ENCODE results near the gene MYBPC2. TPM values are rescaled to one million over a fixed set of nuclear protein-coding genes. Genes with fewer than 3 reads are reported as not detected.

The MYBPC2 gene
- total RNA-seq, 1 donor from 2014 or later, result 0.77 TPM

DNA sequence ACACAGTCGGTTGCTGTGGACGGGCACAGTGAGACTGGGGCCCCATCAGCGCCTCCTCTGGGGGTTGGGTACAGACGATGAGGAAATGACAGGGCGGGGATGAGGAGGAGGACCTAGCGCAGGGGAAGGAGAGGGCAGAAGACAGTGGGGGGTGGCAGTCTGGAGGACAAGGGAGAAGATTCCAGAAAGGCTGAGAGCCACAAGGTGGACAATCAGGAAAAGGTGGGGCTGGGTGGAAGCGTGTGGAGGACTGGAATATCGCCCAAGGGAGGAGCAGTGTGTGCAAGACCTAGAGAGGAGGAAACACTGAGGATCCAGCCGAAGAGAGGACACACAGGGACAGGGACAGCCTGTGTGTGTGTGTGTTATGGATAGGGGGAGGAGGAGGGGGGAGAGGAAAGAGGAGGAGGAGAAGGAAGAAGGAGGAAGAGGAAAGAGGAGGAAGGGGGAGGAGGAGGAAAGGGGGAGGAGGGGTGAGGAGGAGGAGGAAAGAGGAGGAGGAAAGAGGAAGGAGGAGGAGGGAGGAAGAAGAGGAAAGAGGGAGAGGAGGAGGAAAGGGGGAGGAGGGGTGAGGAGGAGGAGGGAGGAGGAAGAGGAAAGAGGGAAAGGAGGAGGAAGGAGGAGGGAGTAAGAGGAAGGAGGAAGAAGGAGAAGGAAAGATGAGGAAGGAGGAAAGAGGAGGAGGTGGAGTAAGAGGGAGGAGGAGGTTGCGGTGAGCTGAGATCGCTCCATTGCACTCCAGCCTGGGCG lies 59.8 kb downstream of the MYBPC2 start:
- Mint-ChIP-seq H3K27ac (no peak overlapping the region), H3K27me3 (ENCODE audit: insufficient read depth, low read depth) (peaks cover 31% of the 10 kb centered on the region), H3K9me3 (peaks cover 7% of the 10 kb centered on the region), H3K36me3 (peaks cover 7% of the 10 kb centered on the region), H3K4me3 (no peak overlapping the region), H3K4me1 (peaks cover 33% of the 10 kb centered on the region)
- Histone ChIP-seq H3K4me3 (no peak overlapping the region), H3K36me3 (no peaks in the 10 kb centered on the region), H4K20me1 (ENCODE audit: low read depth) (no peaks in the 10 kb centered on the region), H3K4me2 (no peak overlapping the region), H3K27me3 (peaks cover 87% of the 10 kb centered on the region), H2AFZ (replicated peaks) (no peak overlapping the region), H3K79me2 (ENCODE audit: low read depth) (no peaks in the 10 kb centered on the region), H3F3A (ENCODE audit: low read depth) (no peaks in the 10 kb centered on the region), H3K9me3 (ENCODE audit: low read depth) (no peaks in the 10 kb centered on the region), H3K9ac (no peak overlapping the region), H3K4me1 (peaks cover 7% of the 10 kb centered on the region), H3K27ac (no peak overlapping the region)
- peak; percentile 24 for DNase-seq (ENCODE audit: low spot score)
- TF ChIP-seq EZH2 (IDR thresholded peaks at IDR 0.05), result no peak
- no peak for TF ChIP-seq EZH2phosphoT487 (IDR thresholded peaks at IDR 0.05)
- TF ChIP-seq, protein P1, sequence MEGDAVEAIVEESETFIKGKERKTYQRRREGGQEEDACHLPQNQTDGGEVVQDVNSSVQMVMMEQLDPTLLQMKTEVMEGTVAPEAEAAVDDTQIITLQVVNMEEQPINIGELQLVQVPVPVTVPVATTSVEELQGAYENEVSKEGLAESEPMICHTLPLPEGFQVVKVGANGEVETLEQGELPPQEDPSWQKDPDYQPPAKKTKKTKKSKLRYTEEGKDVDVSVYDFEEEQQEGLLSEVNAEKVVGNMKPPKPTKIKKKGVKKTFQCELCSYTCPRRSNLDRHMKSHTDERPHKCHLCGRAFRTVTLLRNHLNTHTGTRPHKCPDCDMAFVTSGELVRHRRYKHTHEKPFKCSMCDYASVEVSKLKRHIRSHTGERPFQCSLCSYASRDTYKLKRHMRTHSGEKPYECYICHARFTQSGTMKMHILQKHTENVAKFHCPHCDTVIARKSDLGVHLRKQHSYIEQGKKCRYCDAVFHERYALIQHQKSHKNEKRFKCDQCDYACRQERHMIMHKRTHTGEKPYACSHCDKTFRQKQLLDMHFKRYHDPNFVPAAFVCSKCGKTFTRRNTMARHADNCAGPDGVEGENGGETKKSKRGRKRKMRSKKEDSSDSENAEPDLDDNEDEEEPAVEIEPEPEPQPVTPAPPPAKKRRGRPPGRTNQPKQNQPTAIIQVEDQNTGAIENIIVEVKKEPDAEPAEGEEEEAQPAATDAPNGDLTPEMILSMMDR (IDR thresholded peaks at IDR 0.05), result no peak

DNA sequence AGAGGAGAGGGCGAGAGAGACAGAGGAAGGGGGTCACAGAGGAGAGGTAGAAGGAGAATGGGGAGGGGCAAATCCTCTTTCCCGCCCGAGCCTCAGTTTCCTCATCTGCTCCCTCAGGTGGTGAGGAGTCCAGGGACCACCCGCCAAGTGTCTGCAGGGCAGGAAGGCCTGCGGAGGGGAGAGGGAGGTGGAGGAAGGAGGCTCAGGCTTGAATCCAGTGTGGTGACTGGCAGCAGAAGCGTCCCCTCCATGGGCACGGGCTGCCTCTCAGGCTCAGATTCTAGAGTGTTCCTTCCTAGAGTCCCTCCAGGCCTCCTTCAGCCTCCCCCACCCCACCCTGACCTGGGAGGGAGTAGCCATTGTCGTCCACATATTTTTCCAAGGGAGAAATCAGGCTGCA lies 60.5 kb downstream of the MYBPC2 start:
- DNase-seq (ENCODE audit: low spot score), result no peak
- Histone ChIP-seq H3K9ac (no peak overlapping the region), H3K36me3 (no peaks in the 10 kb centered on the region), H3K27ac (no peak overlapping the region), H3K27me3 (peaks cover 87% of the 10 kb centered on the region), H3K4me2 (no peak overlapping the region), H3K4me3 (no peak overlapping the region), H3K4me1 (peaks cover 7% of the 10 kb centered on the region), H3K9me3 (ENCODE audit: low read depth) (no peaks in the 10 kb centered on the region), H3K79me2 (ENCODE audit: low read depth) (no peaks in the 10 kb centered on the region), H3F3A (ENCODE audit: low read depth) (no peaks in the 10 kb centered on the region), H4K20me1 (ENCODE audit: low read depth) (no peaks in the 10 kb centered on the region), H2AFZ (replicated peaks) (no peak overlapping the region)
- Mint-ChIP-seq H3K36me3 (peaks cover 7% of the 10 kb centered on the region), H3K9me3 (peaks cover 7% of the 10 kb centered on the region), H3K27me3 (ENCODE audit: insufficient read depth, low read depth) (peaks cover 30% of the 10 kb centered on the region), H3K4me1 (peaks cover 31% of the 10 kb centered on the region), H3K27ac (no peak overlapping the region), H3K4me3 (no peak overlapping the region)
- TF ChIP-seq EZH2 (IDR thresholded peaks at IDR 0.05), result no peak

DNA sequence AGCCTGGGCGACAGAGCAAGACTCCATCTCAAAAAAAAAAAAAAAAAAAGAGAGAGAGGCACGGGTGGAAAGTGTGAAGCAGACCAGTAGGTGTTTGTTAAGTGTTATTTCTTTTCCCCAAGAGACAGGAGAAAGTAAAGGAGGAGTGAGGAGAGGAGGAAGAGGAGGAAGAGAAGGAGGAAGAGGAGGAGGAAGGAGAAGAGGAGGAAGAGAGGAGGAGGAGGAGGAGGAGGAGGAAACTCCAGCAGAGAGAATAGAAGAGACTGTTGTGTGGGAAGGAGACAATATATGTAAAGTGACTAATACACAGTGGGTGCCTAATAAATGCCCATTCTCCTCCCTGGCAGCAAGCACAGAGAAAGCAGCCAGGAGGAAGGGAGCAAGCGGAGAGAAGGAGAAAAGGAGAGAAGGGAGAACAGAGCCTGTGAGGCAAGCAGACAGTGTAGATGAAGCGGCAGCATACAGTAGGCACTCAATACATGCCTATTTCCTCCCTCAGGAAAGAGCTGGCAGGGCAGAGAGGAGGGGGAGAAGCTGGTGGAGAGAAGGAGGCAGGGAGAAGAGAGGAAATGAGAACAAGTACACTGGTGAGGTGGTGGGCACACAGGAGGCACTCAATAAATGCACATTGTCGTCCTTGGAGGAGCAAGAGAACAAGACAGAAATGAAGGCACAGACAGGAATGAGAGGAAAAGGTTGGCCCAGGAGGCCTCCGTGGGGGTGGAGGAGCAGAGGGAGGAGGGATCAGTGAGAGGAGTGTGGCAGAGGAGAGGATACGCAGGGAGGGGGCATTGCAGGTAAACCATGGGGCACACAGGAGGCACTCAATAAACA lies 61.7 kb downstream of the MYBPC2 start:
- Mint-ChIP-seq H3K27ac (no peak overlapping the region), H3K9me3 (peaks cover 7% of the 10 kb centered on the region), H3K4me1 (peaks cover 23% of the 10 kb centered on the region), H3K36me3 (peaks cover 7% of the 10 kb centered on the region), H3K4me3 (peak overlapping the region; percentile 2), H3K27me3 (ENCODE audit: insufficient read depth, low read depth) (peaks cover 25% of the 10 kb centered on the region)
- H3K4me2 ChIP-seq, result no peak overlapping the region
- no peak for TF ChIP-seq EZH2 (IDR thresholded peaks at IDR 0.05)
- TF ChIP-seq, protein P1 (IDR thresholded peaks at IDR 0.05), result no peak
- no peaks in the 10 kb centered on the region for H4K20me1 ChIP-seq (ENCODE audit: low read depth)
- H3K4me1 ChIP-seq, result peaks cover 7% of the 10 kb centered on the region
- no peak overlapping the region for H3K4me3 ChIP-seq
- peaks cover 87% of the 10 kb centered on the region for H3K27me3 ChIP-seq
- H3K9ac ChIP-seq, result no peak overlapping the region
- DNase-seq (ENCODE audit: low spot score), result no peak
- H3K36me3 ChIP-seq, result no peaks in the 10 kb centered on the region
- no peaks in the 10 kb centered on the region for H3K79me2 ChIP-seq (ENCODE audit: low read depth)
- H3F3A ChIP-seq (ENCODE audit: low read depth), result no peaks in the 10 kb centered on the region
- no peak overlapping the region for H2AFZ ChIP-seq (replicated peaks)
- H3K9me3 ChIP-seq (ENCODE audit: low read depth), result no peaks in the 10 kb centered on the region
- no peak overlapping the region for H3K27ac ChIP-seq

Measured in neural progenitor cell (in vitro differentiated cells).